HepG2 (cell line): ENCODE data around the gene MTCH2. TPM values are rescaled to one million over a fixed set of nuclear protein-coding genes. Genes with fewer than 3 reads are reported as not detected.

Source experiments
- ATF7 ChIP-seq, 2 experiments: fragments of 450-650 bp in 1 of 2; sonication (generic) in 1 of 2; formaldehyde crosslinking in 1 of 2; IDR thresholded peaks; 2 replicates each; pipeline versions ENCODE4 v1.4.0 to v1.6.1; 2016 to 2020; ENCODE audit warnings: antibody characterized with exemption in 1 of 2, mild to moderate bottlenecking in 1 of 2, missing genetic modification reagents in 1 of 2
- DZIP1 ChIP-seq: sonication (generic); formaldehyde crosslinking; IDR thresholded peaks from 2 replicates; pipeline ENCODE4 v1.5.0; 2020; ENCODE audit warnings: mild to moderate bottlenecking, missing genetic modification reagents
- HOMEZ ChIP-seq: IDR thresholded peaks from 2 replicates; pipeline ENCODE4 v1.6.1; 2016; ENCODE audit warnings: low read depth
- LRRFIP1 ChIP-seq: sonication (generic); formaldehyde crosslinking; conservative IDR thresholded peaks from 2 replicates; pipeline ENCODE4 v1.4.0; 2020; ENCODE audit warnings: missing genetic modification reagents
- PRDM10 ChIP-seq: sonication (generic); formaldehyde crosslinking; IDR thresholded peaks from 2 replicates; pipeline ENCODE4 v1.4.0; 2020; ENCODE audit warnings: low read depth, missing genetic modification reagents
- SMC3 ChIP-seq: IDR thresholded peaks from 2 replicates; pipeline ENCODE4 v1.6.1; 2011; ENCODE audit warnings: low read length, improper control_type of control experiment
- ZBTB2 ChIP-seq: sonication (generic); formaldehyde crosslinking; IDR thresholded peaks from 2 replicates; pipeline ENCODE4 v1.8.0; 2022; ENCODE audit warnings: low read depth, missing genetic modification reagents
- ZBTB49 ChIP-seq: sonication (generic); formaldehyde crosslinking; IDR thresholded peaks from 2 replicates; pipeline ENCODE4 v1.4.0; 2020; ENCODE audit warnings: missing genetic modification reagents, borderline replicate concordance
- ZBTB7B ChIP-seq: sonication (generic); formaldehyde crosslinking; IDR thresholded peaks from 2 replicates; pipeline ENCODE4 v1.4.0; 2020; ENCODE audit warnings: missing genetic modification reagents
- ZFP90 ChIP-seq: sonication (generic); formaldehyde crosslinking; IDR thresholded peaks from 2 replicates; pipeline ENCODE4 v1.8.0; 2022; ENCODE audit warnings: missing genetic modification reagents, mild to moderate bottlenecking, inconsistent platforms, borderline replicate concordance
- ZNF230 ChIP-seq: sonication (generic); formaldehyde crosslinking; IDR thresholded peaks from 2 replicates; pipeline ENCODE4 v1.4.0; 2020; ENCODE audit warnings: mild to moderate bottlenecking, missing genetic modification reagents
- polyA plus RNA-seq, 8 experiments: library from polyadenylated mRNA; depleted of rRNA in 3 of 8; stranded (reverse) in 7 of 8; unstranded in 1 of 8; fragments of >200 nt; fragmentation: Illumina TruSeq in 4 of 8; extraction: Trizol in 4 of 8; gene quantifications; 2 replicates each; pipeline versions ENCODE4 v1.2.1 to v1.2.3, GENCODE V29; 2011 to 2016; ENCODE audit warnings: low read depth in 4 of 8, missing spikeins in 1 of 8, mixed read lengths in 1 of 8; ENCODE audit not compliant: insufficient read depth in 1 of 8
- total RNA-seq, 5 experiments: library from RNA; depleted of rRNA; stranded (reverse); fragments of >200 nt; fragmentation: Illumina TruSeq; extraction: Trizol; gene quantifications; 2 replicates each; pipeline ENCODE4 v1.2.3, GENCODE V29; 2016; ENCODE audit warnings: low read depth in 1 of 5

Gene MTCH2
- total and polyA plus RNA-seq, 2 of the 13 experiments (the other 11 are each of a cell fraction or from before 2014, with no cell fraction given), result 112 to 272 TPM

GRCh38 chr11:47578524-47579494 lies 63.5 kb downstream of the MTCH2 start, which contains the start of the genes KBTBD4 and NDUFS3 (continued):
- TF ChIP-seq PRDM10 (CRISPR knock-in tag) (peak; percentile 78; the same call in 1 of the 2 replicates), ZNF230 (CRISPR knock-in tag) (peak; percentile 81; the same call in 1 of the 2 replicates), ZBTB2 (CRISPR knock-in tag) (peak; percentile 85), ZBTB7B (CRISPR knock-in tag) (peak; percentile 68; the same call in 1 of the 2 replicates), DZIP1 (peak; percentile 61; the same call in 1 of the 2 replicates), ZFP90 (CRISPR knock-in tag) (no peak; the same call in 1 of the 2 replicates), ATF7 (IDR thresholded peaks at IDR 0.05) (no peak), ATF7 (CRISPR knock-in tag; IDR thresholded peaks at IDR 0.05) (no peak), SMC3 (no peak), LRRFIP1 (CRISPR knock-in tag) (no peak), HOMEZ (CRISPR knock-in tag) (no peak), ZBTB49 (CRISPR knock-in tag) (peak; percentile 92; the same call in 1 of the 2 replicates)
